Jurkat, Clone E6-1 (cell line): ENCODE results near the gene VPS33A. TPM values are rescaled to one million over a fixed set of nuclear protein-coding genes. Genes with fewer than 3 reads are reported as not detected.

ENCODE experiments used
- DNase-seq: peaks from one replicate; pipeline ENCODE4 v3.0.0-alpha.2; 2011; ENCODE audit warnings: low read depth, low spot score
- H3K4me3 ChIP-seq: 2 replicates; pipeline ENCODE4 v1.5.1; 2011; ENCODE audit warnings: mild to moderate bottlenecking, low read length, control low read depth, moderate library complexity
- polyA plus RNA-seq: library from polyadenylated mRNA; unstranded; fragments of >200 nt; gene quantifications from one replicate; pipeline ENCODE4 v1.2.1, GENCODE V29; 2012; ENCODE audit warnings: missing spikeins; ENCODE audit not compliant: insufficient read length, insufficient read depth

The VPS33A gene
- polyA plus RNA-seq: 30.2 TPM

DNA sequence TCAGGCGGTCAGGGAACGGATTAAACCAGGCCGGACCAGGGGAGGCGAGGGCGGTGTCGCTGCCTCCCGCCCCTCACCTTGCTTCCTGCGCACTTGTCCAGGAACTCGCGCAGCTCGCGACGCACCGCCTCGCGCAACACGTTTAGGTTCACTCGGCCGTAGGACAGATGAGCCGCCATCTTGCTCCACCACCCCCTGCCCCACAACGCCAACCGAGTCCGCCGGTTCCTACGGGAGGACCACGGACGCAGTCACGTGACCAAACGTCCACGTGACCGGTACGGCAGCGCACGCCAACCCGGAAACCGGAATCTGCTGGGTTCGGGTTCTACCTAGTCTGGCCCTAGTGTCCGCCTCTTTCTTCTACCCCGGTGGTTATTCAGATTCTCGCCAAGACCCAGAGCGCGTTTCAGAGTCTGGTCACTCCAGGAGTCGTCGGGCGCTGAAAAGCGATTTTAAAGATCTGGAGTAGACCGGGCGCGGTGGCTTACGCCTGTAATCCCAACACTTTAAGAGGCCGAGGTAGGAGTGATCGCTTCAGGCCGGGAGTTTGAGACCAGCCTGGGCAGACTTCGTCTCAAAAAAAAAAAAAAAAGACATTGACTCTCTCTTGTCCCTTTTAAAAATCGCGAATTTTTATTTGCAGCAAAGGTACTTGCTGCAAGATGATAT is at the start of gene VPS33A:
Gene VPS33A, minus strand, starts transcription at position 265 of the 672 bp plus-strand sequence. Its CDS starts 86 bp downstream, at position 179.
- DNase-seq: peak; percentile 98
- peak within 1 kb of the TSS; percentile 93 for H3K4me3 ChIP-seq

DNA sequence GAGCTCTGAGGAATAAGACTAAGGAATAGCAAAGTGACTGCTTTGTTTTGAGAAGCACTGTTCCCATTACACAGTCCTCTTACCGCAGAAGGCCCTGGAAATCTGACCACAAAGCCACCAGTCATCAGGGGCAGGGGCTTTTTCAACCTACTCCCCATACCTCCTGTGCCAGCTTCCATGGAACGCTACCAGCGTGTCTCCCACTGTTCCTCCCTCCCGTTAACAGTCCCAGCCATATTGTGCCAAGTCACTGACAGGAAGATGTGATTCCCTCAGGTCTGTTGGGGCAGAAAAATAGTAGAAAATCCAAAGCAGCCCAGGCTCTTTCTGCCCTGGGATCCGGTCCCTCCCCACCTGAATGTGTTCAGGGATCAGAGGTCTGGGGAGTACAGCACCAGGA is 46.6 kb upstream of the VPS33A start:
- DNase-seq: no peak
- H3K4me3 ChIP-seq: no peak overlapping the region

DNA sequence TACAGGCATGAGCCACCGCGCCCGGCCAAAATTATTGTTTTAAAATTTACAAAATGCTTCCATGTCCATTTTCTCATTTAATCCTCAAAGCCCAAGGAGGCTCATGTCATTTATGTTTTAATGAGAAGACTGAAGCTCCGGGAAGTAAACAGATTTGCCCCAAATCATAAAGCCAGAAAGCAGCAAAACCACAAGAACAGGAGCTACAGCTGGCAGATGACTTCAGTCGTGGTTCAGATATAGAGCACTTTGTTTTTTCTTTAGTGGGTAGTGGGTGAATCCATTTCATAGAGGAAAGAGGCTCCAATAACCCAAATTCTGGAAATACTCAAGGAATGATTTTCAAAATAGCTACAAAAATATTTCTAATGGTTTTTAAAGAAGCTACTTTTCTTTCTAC is 45.4 kb upstream of the VPS33A start:
- no peak overlapping the region for H3K4me3 ChIP-seq
- no peak for DNase-seq

DNA sequence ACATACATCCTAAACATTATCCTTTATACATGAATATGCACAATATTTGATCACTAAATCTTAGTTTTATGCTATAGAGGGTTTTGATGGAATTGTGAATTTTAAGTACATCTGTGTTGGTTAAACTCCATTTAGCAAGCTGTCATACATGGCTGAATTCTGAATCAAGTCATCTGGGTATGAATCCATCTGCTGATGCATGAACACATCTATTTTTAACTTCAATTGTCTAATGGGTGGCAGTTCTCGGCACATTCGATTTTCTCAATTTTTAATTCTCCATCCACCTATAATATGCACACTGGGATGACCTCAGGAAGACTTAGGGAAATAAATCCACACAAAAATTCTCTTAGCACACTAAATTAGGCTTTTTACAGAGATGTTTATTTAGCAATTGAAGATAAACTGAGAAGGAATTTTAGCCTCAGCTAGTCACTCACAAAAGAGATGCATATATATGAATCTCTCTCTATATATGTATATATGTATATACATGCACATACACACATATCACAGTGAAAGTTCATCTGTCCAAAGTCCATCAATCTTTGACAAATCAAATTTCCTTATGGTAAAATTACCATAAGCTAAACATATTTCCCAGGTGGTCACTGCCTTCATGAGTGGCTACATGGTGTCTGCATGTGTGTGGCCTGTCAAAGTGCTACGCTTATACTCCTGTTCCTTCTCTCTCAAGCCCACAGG is 44.5 kb upstream of the VPS33A start:
- DNase-seq: no peak
- no peak overlapping the region for H3K4me3 ChIP-seq

DNA sequence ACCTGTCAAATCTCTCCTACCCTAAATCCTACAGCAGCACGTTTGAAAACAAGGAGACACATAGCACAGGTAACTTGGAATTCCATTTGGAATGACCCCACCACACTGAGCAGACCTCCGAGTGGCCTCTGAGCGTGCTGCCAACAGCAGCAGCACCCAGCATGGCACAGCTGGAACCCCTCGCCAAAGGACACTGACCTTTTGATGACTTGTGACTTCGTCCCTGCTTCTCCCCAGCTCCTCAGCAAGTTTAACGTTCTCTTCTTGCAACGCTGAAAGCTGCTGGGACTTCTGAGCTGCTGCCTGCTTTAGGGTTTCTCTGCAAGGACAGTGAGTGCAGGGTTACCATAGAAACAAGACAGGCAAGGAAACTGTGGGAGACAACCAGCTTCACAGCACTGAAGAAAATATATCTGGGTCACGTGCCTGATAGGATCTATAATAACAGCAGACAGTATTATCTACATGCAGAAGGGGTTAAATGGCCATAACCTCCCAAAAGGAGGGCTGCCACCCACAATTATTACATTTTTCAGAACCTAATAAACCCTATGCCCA is 43.3 kb upstream of the VPS33A start:
- DNase-seq: no peak
- H3K4me3 ChIP-seq: no peak overlapping the region

DNA sequence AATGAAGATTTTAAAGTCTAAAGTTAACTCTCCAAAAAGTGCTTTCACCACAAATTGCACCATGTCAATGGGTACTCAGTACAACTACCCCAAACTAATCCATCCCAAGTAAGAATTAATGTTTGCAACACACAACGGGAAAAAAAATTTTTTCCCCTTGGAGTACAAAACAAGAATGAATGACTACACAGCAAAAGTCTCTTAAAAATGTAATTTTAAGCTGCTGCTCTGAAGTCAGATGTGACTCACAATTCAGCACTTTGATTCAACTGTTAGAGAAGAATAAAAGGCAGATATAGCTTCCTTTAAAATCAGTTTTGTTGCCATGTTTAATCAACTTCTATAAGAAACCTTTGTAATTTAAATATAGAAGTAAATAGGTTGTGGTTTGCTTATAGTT is 42.5 kb upstream of the VPS33A start:
- DNase-seq: no peak
- no peak overlapping the region for H3K4me3 ChIP-seq

DNA sequence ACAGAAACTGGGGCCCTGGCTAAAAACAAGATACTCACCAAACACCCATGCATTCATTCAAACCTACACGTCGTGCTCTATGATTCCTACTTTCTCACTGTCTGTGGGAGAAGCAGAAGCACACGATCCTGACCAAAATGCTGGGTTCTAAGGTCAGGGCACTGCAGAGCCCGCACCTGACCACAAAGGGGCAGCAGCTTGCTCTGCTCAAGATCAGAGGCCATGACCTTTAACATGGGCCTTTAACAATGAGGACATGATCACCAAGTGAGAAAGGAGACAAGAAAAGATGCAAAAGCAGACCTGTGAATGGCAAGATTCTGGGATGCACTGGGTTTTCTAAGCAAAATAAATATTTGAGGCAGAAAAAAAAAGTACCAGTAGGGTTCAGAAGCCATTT is 40.1 kb upstream of the VPS33A start:
- H3K4me3 ChIP-seq: no peak overlapping the region
- no peak for DNase-seq

DNA sequence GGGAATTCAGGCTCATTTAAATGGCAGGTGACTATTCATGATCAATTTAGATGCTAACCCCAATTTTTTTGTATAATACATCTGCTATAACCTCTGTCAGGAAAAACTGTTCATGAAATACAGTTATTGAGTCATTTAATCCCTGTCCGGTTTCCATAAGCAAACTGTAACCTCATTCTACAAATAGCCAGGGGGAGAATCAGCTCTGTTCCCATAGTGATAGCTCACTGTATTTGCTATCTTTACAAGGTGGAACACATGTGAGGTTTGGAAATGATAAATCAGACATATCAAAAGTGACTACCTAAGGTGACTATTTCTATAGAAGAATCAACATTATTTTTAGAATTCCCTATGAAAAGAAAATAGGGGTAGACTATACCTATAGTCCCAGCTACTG is 38.6 kb upstream of the VPS33A start:
- no peak overlapping the region for H3K4me3 ChIP-seq
- DNase-seq: no peak

DNA sequence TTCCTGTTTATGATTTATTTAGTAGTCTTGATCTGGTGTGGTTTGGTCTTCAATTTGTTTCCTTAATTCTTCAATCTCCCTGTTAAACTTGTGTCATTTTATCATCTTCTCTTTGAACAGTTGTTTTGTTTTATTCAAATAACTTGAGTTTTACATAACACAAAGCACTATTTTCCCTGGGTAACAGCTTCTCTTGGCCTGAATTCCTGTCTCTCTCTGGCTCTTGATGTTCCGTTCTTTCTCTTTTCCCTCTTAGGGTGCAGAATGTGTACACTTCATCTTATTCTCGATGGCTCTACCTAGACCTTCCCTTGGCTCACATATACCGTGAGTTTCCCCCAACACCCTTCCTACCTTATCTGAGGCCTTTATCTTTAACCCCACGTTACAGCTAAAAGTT is 36.8 kb upstream of the VPS33A start:
- no peak for DNase-seq
- no peak overlapping the region for H3K4me3 ChIP-seq

DNA sequence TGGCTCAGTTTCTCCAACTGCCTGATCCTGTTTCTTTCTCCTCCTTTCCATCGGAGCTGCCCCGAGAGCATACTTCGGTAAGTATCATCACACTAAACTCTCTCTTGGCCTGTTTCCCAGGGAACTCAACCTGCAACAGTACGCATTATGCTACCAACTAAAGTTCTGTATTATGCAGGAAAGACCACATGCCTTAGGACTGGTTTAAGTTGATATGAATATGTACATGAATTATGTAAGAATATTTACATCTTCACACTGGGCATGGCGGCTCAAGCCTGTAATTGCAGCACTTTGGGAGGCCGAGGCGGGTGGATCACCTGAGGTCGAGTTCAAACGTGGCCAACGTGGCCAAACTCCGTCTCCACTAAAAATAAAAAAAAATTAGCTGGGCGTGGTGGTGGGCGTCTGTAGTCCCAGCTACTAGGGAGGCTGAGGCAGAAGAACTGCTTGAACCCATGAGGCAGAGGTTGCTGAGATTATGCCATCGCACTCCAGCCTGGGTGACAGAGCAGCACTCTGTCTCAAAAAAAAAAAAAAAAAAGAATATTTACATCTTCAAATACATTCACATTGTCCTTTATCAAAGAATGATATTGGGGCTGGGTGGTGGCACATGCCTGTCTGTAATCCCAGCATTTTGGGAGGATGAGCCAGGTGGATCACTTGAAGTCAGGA is 31.9 kb upstream of the VPS33A start:
- DNase-seq: no peak
- no peak overlapping the region for H3K4me3 ChIP-seq

DNA sequence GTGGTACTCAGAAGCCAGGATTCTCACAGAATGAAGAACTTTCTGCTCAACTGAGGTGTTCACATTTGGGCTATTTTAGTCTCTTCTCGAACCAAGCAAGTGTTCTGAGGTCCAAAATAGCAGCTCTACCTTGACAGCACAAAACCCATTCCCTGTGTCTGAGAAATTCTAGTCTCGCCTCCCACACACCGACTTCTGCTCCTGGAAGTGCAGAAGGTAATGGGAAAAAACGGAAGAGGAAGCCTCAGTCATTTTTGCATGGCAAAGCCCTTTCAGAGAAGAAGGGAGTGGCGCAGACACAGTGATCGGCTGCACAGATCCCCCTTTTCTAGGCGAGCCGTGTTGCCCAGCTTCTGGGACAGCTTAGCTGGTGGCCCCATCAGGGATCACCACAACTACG is 31.2 kb upstream of the VPS33A start:
- no peak overlapping the region for H3K4me3 ChIP-seq

DNA sequence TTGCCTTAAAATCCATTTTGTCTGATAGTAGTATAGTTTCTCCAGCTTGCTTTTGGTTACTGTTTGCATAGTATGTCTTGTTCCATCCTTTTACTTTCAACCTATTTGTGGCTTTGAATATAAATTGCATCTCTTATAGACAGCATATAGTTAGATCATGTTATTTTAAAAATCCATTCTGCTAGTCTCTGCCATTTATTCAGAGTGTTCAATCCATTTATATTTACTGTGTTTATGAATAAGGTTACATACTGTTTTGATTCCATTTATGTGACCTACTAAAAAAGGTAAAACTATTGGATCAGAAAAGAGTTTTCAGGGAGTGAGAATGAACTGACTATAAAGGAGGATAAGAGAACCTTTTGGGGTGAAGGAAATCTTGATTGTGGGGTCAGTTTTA is 29.6 kb upstream of the VPS33A start:
- H3K4me3 ChIP-seq: no peak overlapping the region
- DNase-seq: no peak

More for the DNA sequence above, 31.2 kb upstream of the VPS33A start:
- DNase-seq: no peak

DNA sequence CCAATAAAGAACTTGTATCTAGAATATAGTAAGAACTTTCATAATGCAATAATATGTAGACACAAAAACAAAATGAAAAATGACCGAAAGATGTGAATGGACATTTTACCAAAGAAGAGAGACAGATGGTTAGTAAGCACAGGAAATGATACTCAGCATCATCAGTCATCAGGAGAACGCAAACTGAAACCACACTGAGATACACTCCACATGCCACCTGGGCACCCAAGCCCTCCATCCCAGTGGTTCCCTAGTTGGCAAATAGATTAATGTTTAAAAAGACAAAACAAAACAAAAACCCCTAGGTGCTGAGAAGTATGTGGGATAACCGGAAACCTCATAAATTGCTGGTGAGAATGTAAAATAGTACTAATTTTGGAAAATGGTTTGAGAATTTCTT is 26.8 kb upstream of the VPS33A start:
- H3K4me3 ChIP-seq: no peak overlapping the region
- no peak for DNase-seq

DNA sequence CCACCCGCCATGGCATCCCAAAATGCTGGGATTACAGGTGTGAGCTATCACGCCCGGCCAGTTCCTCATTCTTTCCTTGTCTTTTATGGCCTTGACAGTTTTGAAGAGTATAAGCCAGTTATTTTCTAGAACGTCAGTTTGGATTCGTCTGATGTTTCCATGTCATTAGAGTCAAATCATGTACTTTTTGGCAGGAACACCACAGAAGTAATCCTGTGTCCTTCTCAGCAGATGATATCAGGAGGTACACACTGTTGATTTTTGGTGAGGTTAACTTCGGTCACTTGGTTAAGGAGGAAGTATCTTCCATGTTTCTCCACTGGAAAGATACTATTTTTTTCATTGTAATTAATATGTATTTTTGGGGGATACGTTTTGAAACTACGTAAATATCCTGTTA is 25.1 kb upstream of the VPS33A start:
- no peak for DNase-seq
- no peak overlapping the region for H3K4me3 ChIP-seq

DNA sequence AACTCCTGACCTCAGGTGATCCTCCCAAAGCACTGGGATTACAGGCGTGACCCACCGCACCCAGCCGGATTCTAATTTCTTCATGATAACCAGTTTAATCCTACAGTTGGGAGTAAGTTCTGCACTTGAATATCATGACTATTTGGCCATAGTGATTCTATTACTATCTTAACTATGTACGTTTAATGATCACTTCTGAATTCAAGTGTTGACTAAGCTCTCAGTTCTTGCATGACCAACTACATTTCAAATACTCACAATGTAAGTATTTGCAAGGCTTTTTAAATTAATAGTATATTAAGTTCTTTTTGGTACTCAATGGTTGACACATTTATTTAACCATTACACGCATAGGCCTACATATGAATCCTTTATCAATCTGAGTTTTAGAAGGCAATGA is 17.4 kb upstream of the VPS33A start:
- no peak overlapping the region for H3K4me3 ChIP-seq
- DNase-seq: no peak

DNA sequence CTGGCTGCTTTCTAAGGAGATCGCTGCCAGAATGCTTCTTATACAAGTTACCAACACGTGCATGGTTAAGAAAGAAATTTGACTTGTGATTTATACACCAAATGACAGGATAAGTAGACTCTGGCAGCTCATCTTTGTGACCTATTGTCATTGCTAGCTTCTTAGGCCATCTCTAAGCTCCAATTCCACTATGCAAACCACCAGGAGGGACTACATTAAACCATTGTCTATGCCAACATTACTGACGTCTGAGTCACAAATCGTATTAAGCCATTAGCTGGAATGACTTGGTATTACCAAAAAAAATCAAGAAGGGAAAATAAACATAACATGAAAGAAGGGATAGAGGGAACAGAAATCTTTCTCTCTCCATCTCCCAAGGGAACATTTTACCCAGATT is 15.8 kb upstream of the VPS33A start:
- no peak overlapping the region for H3K4me3 ChIP-seq
- no peak for DNase-seq

DNA sequence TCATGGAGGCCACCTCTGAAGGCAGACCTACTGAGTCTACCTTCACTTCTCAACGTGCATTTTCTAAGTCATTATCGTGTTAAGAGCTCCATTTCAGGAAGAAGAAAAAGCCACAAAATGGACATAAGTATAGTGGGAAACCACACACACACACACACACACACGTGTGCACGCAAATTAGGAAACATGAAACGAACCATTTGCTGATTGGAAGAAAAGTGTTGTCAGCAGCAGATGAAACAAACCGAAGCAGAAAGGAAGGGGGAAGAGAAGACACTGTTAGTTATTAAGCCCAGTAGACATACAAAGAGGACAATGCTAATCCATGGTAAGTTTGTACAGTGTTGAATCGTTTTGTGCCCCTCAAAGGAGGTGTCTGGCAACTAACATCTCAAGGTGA is 9.9 kb upstream of the VPS33A start:
- DNase-seq: no peak

DNA sequence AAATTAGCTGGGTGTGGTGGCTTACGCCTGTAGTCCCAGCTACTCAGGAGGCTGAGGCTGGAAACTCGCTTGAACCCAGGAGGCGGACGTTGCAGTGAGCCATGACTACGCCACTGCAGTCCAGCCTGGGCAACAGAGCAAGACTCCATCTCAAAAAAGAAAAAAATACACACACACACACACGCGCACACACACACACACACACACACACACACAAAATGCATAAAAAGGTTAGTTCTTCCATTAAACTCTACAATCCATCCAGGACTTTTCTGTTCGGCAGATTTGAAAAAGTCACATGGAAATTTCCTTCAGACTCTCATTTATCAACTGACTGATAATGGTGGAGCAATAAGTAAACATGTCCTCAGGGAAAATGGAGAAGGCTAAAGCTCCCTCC is 9.2 kb upstream of the VPS33A start:
- no peak for DNase-seq
- no peak overlapping the region for H3K4me3 ChIP-seq

More for the DNA sequence above, 9.9 kb upstream of the VPS33A start:
- H3K4me3 ChIP-seq: no peak overlapping the region

DNA sequence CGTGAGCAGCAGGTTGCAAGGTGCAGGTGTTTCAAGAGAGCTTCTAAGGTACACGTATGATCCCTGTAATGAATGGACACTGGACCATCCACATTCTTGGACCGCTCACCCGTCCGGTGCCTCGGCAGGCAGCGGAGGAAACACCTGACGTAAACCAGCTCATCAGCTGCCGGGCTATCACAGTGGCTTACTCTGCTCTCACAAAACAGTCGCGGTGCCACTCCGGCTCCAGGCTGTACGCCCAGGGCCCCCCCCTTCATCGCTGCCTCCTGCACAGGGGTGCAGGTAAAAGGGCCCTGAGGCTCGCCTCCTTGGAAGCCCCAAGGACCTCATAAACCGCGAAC is 436 bp downstream of the VPS33A start:
- DNase-seq: no peak
- peak overlapping the region; percentile 93 for H3K4me3 ChIP-seq

DNA sequence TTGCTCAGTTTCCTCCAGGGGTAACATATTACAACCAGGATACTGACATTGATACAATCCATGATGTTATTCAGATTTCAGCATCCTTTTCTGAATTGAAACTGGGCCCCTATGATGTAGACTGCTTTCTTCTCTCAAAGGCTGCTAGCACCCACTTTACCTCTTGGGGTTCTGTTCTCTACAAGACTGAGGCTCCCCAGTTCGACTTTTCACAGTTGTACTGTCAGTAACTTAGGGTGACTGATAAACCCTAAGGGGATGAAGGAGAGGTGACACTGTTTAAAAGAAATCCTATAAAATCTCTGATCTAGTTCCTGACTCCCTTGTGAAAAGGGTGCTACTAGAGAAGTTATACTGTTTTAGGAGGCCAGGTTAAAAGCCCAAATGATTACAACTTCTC is 818 bp downstream of the VPS33A start:
- DNase-seq: no peak
- H3K4me3 ChIP-seq: peak overlapping the region; percentile 93
